Activated naive CD8-positive, alpha-beta T cell treated with anti-CD3 and anti-CD28 coated beads, Interleukin-2, amount 50 U/mL, for 24 hours (primary cell): ENCODE results near the gene PPP6R3.
A peak's percentile ranks its signal among the peaks of the same experiment; 100 is the strongest.

Experiments
- ATAC-seq: fragments of 150-1000 bp; cut with Tn5 transposase; one replicate; pipeline ENCODE4 v1.10.0; 2021
- DNase-seq: peaks from one replicate; pipeline ENCODE4 v3.0.0; 2021
- H3K27ac Mint-ChIP-seq: one replicate; pipeline ENCODE4 v1.8.0; 2021; ENCODE audit warnings: mild to moderate bottlenecking, mixed read lengths
- H3K27me3 Mint-ChIP-seq: one replicate; pipeline ENCODE4 v1.8.0; 2021; ENCODE audit warnings: mixed read lengths
- H3K36me3 Mint-ChIP-seq: one replicate; pipeline ENCODE4 v1.8.0; 2021; ENCODE audit warnings: low read depth, mixed read lengths
- H3K4me1 Mint-ChIP-seq: one replicate; pipeline ENCODE4 v1.8.0; 2021; ENCODE audit warnings: mixed read lengths
- H3K4me3 Mint-ChIP-seq: one replicate; pipeline ENCODE4 v1.8.0; 2021; ENCODE audit warnings: mild to moderate bottlenecking, moderate library complexity, mixed read lengths
- H3K9me3 Mint-ChIP-seq: one replicate; pipeline ENCODE4 v1.8.0; 2021; ENCODE audit warnings: mixed read lengths

PPP6R3 gene

DNA sequence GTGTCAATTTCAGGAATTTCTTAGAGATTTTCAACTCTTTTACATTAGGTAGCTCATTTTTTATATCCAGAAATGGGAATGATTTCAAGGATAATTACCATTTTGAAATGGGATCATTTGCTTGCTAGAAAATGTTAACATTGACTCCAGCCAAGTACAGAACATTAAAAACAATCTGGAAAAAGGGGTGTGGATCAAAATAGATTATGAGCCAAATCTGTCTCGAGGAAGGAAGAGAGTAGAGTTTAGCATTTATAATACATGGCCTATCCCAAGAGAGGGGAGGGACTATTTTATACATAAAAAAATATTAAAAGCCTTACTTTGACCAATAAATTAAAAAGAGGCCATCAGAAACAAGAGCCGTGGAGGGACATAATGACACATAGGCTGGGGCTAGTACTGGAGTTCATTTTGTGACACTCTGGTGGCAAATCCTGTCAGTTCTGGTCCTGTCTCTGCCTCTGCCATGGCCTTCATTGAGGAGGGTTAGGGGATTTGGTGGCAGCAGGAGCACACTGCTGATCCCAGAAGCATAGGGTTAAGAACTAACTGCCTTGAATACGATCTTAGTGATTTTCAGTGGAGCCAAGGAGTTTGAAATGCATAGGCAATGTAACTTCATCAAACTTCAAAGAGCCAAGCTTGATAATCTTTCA is 20.4 kb downstream of the PPP6R3 start:
- no peak overlapping the region for H3K4me3 Mint-ChIP-seq
- no peak for ATAC-seq
- H3K36me3 Mint-ChIP-seq: peaks cover 40% of the 10 kb centered on the region
- H3K27me3 Mint-ChIP-seq: no peaks in the 10 kb centered on the region
- no peak overlapping the region for H3K27ac Mint-ChIP-seq
- no peak for DNase-seq
- peaks cover 64% of the 10 kb centered on the region for H3K4me1 Mint-ChIP-seq
- H3K9me3 Mint-ChIP-seq: no peaks in the 10 kb centered on the region

DNA sequence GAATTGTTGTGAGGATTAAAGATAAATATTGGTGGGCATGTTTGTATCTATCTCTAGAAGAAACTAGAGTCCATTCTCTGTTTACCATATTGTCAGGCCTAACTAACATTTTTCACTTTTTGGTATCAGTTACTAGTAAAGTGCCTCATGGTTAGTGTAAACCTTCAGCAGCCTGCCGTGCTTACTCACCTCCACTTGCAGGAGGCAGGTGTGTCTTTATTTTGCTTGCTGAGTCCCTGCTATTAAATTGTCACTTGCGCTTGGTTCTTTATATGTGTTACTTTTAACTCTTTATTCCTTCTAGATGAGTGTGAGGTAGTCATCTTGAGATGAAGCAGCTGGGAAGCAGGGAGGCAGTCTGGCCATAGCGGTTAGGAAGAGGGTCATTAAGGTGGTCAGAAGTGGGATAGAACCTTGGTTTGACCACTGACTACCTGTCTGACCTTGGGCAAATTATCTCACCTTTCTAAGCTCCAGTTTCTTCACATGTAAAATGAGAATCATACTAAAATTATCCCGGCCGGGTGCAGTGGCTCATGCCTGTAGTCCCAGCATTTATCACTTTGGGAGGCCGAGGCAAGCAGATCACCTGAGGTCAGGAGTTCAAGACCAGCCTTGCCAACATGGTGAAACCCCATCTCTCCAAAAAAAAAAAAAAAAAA is 21.2 kb downstream of the PPP6R3 start:
- Mint-ChIP-seq H3K27ac (no peak overlapping the region), H3K4me1 (peaks cover 70% of the 10 kb centered on the region), H3K27me3 (no peaks in the 10 kb centered on the region), H3K36me3 (peaks cover 41% of the 10 kb centered on the region), H3K4me3 (no peak overlapping the region), H3K9me3 (no peaks in the 10 kb centered on the region)
- DNase-seq (no peak), ATAC-seq (no peak)

DNA sequence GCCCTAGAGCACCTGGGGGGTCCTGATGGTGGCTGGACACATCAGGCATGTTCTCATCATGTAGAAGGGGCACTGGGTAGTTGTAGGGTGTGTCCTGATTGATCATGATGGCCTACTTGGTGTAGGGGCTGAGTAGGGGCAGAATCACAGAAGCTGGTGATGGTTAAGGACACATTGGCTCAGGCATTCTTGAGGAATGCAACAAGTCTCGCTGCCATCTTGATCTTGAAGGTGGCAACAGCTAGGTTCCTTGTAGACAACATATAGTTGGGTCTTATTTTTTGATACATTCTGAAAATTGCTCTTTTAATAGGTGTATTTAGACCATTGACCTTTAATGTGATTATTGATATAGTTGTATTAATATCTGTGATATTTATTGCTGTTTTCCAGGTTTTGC is 28.1 kb downstream of the PPP6R3 start:
- Mint-ChIP-seq H3K4me1 (peaks cover 72% of the 10 kb centered on the region), H3K27me3 (no peaks in the 10 kb centered on the region), H3K36me3 (peaks cover 21% of the 10 kb centered on the region), H3K4me3 (no peak overlapping the region), H3K9me3 (no peaks in the 10 kb centered on the region), H3K27ac (no peak overlapping the region)
- ATAC-seq (no peak), DNase-seq (no peak)

DNA sequence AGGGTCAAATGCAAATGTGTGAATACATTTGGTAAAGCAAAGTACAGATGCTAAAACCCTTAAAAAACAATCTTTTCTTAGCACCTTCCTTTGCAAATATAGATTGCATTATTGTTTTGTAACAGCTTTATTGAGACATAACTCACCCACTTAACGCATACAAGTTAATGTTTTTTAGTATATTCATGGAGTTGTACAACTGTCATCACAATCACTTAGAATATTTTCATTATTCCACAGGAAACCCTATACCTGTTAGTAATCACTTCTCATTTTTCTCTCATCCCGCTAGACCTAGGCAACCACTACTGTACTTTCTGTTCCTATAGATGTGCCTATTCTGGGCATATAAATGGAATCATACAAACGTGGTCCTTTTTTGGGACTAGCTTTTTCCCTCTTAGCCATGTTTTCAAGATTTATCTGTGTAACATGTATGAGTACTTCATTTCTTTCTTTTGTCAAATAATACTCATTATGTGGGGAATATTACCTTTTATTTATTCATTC is 34.7 kb downstream of the PPP6R3 start:
- Mint-ChIP-seq H3K27ac (peak overlapping the region; percentile 20), H3K4me3 (no peak overlapping the region), H3K9me3 (no peaks in the 10 kb centered on the region), H3K27me3 (no peaks in the 10 kb centered on the region), H3K4me1 (peaks cover 77% of the 10 kb centered on the region), H3K36me3 (peaks cover 8% of the 10 kb centered on the region)
- no peak for ATAC-seq
- no peak for DNase-seq

DNA sequence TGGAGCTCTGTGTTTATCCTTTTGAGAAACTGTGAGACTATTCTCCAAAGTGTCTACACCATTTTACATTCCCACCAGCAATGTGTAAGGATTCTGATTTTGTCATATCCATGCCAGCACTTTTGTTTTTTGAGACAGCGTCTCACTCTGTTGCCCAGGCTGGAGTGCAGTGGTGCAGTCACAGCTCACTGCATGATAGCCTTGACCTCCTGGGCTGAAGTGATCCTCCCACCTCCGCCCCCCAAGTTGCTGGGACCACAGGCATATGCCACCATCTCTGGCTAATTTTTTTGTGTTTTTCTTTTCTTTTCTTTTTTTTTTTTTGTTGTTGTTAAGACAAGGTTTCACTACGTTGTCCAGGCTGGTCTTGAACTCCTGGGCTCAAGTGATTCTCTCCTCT is 35.3 kb downstream of the PPP6R3 start:
- Mint-ChIP-seq H3K4me3 (no peak overlapping the region), H3K36me3 (peaks cover 9% of the 10 kb centered on the region), H3K27me3 (no peaks in the 10 kb centered on the region), H3K27ac (peak overlapping the region; percentile 46), H3K9me3 (no peaks in the 10 kb centered on the region), H3K4me1 (peaks cover 76% of the 10 kb centered on the region)
- no peak for ATAC-seq
- DNase-seq: no peak

DNA sequence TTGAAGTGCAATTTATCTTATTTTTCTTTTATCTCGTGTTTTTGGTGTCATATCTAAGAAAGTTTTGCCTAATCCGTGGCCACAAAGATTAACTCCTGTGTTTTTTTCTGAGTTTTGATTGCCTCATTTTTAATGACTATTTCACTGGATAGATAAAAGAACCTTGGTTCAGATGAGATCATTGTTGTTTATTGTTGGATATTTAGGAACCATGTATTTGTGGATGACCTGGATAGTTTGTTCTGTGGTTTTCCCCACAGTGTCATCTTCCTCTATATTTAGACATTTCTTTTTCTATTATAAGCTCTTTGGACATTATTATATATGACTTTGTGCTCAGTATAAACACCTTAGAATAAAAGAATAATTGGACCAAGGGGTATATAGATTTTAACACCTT is 37.2 kb downstream of the PPP6R3 start:
- no peak overlapping the region for H3K4me3 Mint-ChIP-seq
- H3K9me3 Mint-ChIP-seq: no peaks in the 10 kb centered on the region
- ATAC-seq: no peak

GRCh38 chr11:68498321-68498720 is 37.8 kb downstream of the PPP6R3 start:
- Mint-ChIP-seq H3K27me3 (no peaks in the 10 kb centered on the region), H3K4me3 (no peak overlapping the region), H3K9me3 (no peaks in the 10 kb centered on the region), H3K4me1 (peaks cover 81% of the 10 kb centered on the region), H3K36me3 (peaks cover 2% of the 10 kb centered on the region), H3K27ac (no peak overlapping the region)
- ATAC-seq (no peak), DNase-seq (no peak)

More for the DNA sequence above, 37.2 kb downstream of the PPP6R3 start:
- peaks cover 2% of the 10 kb centered on the region for H3K36me3 Mint-ChIP-seq
- peaks cover 79% of the 10 kb centered on the region for H3K4me1 Mint-ChIP-seq
- no peaks in the 10 kb centered on the region for H3K27me3 Mint-ChIP-seq
- no peak overlapping the region for H3K27ac Mint-ChIP-seq
- no peak for DNase-seq

DNA sequence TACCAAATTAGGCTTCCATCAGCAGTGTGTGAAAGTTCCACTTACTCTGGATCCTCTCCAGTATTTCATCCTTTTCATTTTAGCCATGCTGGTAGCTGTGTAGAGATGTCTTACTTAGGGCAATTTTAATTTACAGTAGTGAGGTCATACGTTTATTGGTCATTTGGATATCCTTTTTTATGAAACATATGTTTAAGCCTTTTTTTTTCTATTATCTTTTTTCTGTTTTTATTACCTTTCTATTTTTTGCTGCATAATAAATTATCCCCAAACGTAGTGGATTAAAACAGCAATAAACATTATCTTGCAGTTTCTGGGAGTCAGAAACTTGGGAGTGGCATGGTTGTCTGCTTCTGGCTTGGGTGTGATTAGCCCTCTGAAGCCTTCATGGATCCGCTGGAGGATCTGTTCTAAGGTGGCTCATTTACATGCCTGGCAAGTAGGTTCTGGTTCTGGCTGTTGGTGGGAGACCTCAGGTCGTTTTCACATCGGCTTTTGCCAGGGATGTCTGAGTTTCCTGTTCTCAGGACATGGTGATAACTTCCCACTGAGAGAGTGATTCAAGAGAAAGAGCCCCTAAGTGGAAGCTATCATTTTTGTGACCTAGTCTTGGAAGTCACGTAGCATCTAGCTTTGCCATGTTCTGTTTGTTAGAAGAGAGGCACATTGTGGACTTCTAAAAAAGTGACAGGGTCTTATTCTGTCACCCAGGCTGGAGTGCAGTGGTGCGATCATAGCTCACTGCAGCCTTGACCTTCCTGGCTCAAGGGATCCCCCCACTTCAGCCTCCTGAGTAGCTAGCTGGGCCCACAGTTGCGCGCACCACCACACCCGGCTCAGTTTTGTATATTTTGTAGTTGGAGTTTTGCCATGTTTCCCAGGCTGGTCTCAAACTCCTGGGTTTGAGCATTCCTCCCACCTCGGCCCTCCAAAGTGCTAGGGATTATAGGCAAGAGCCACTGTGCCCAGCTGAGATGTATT is 38.6 kb downstream of the PPP6R3 start:
- Mint-ChIP-seq H3K9me3 (no peaks in the 10 kb centered on the region), H3K4me3 (no peak overlapping the region), H3K27ac (no peak overlapping the region), H3K36me3 (peaks cover 2% of the 10 kb centered on the region), H3K27me3 (no peaks in the 10 kb centered on the region), H3K4me1 (peaks cover 86% of the 10 kb centered on the region)
- ATAC-seq (no peak), DNase-seq (no peak)

- Mint-ChIP-seq H3K27ac (no peak overlapping the region), H3K27me3 (no peaks in the 10 kb centered on the region), H3K4me1 (peaks cover 85% of the 10 kb centered on the region), H3K9me3 (no peaks in the 10 kb centered on the region), H3K36me3 (peaks cover 2% of the 10 kb centered on the region), H3K4me3 (no peak overlapping the region)
- ATAC-seq (no peak), DNase-seq (no peak)
Observed at GRCh38 chr11:68500206-68500605, 39.7 kb downstream of the PPP6R3 start.

DNA sequence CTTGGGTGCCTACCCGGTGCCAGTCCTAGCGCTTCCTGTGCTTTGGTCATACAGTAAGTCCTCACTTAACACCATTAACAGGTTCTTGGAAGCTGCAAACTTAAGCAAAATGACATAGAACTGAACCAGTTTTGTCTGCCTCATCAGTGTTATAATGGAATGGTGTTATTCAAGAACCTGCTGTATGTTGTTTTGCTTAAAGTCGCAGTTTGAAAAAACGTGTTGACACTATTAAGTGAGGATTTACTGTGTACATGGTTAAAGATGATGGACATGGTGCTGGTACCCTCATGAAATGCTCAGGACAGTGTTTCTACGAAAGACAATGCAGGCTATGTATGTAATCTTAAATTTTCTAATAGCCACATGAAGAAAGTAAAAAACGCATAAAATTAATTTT is 41.3 kb downstream of the PPP6R3 start:
- DNase-seq (no peak), ATAC-seq (no peak)
- H3K27ac Mint-ChIP-seq: no peak overlapping the region
- peaks cover 86% of the 10 kb centered on the region for H3K4me1 Mint-ChIP-seq
- no peak overlapping the region for H3K4me3 Mint-ChIP-seq
- H3K27me3 Mint-ChIP-seq: no peaks in the 10 kb centered on the region
- H3K36me3 Mint-ChIP-seq: peaks cover 6% of the 10 kb centered on the region
- no peaks in the 10 kb centered on the region for H3K9me3 Mint-ChIP-seq

- peaks cover 12% of the 10 kb centered on the region for H3K36me3 Mint-ChIP-seq
- ATAC-seq: no peak
- no peak overlapping the region for H3K4me3 Mint-ChIP-seq
- H3K27ac Mint-ChIP-seq: peak overlapping the region; percentile 13
- no peaks in the 10 kb centered on the region for H3K27me3 Mint-ChIP-seq
- H3K9me3 Mint-ChIP-seq: no peaks in the 10 kb centered on the region
- no peak for DNase-seq
- peaks cover 85% of the 10 kb centered on the region for H3K4me1 Mint-ChIP-seq
Observed at GRCh38 chr11:68503251-68503687, 42.7 kb downstream of the PPP6R3 start.

GRCh38 chr11:68503792-68504191 is 43.2 kb downstream of the PPP6R3 start:
- H3K36me3 Mint-ChIP-seq: peaks cover 12% of the 10 kb centered on the region
- no peaks in the 10 kb centered on the region for H3K27me3 Mint-ChIP-seq
- no peak overlapping the region for H3K27ac Mint-ChIP-seq
- H3K4me3 Mint-ChIP-seq: no peak overlapping the region
- peaks cover 85% of the 10 kb centered on the region for H3K4me1 Mint-ChIP-seq
- H3K9me3 Mint-ChIP-seq: no peaks in the 10 kb centered on the region
- DNase-seq (no peak), ATAC-seq (no peak)

- ATAC-seq (no peak), DNase-seq (no peak)
- Mint-ChIP-seq H3K27ac (no peak overlapping the region), H3K4me3 (no peak overlapping the region), H3K27me3 (no peaks in the 10 kb centered on the region), H3K36me3 (peaks cover 12% of the 10 kb centered on the region), H3K4me1 (peaks cover 82% of the 10 kb centered on the region), H3K9me3 (no peaks in the 10 kb centered on the region)
Observed at GRCh38 chr11:68504432-68505066, 44.0 kb downstream of the PPP6R3 start.

DNA sequence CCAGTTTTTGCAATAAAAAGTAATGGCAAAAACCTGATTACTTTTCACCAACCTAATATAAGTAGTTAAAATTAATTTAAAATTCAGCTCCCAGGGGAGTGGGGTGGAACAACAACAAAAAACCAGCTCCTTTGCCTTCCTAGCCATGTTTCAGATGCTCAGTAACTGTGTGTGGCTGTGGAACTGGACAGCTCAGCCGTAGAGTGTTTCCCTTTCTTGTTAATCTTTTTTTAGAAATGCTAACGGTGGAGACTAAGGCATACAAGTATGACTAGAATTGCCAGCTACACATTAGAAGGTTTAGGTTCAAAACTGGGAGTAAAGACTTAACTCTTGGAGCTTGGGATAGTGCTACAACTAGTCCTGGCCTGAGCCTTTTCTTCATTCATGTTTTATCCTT is 45.0 kb downstream of the PPP6R3 start:
- no peak for ATAC-seq
- DNase-seq: no peak
- H3K9me3 Mint-ChIP-seq: no peaks in the 10 kb centered on the region
- H3K4me1 Mint-ChIP-seq: peaks cover 79% of the 10 kb centered on the region
- H3K27me3 Mint-ChIP-seq: no peaks in the 10 kb centered on the region
- H3K4me3 Mint-ChIP-seq: no peak overlapping the region
- no peak overlapping the region for H3K27ac Mint-ChIP-seq
- peaks cover 11% of the 10 kb centered on the region for H3K36me3 Mint-ChIP-seq
